Mononuclear cell (primary cell): ENCODE data around the gene PWWP2A. TPM values are rescaled to one million over a fixed set of nuclear protein-coding genes. Genes with fewer than 3 reads are reported as not detected.

ENCODE experiments used
- total RNA-seq: library from RNA; depleted of rRNA; stranded (reverse); fragments of >200 nt; gene quantifications from one replicate; pipeline ENCODE4 v1.2.3, GENCODE V29; 2012

Gene PWWP2A
- total RNA-seq, 1 donor, result 21.8 TPM

Other genes starting within 250 kb of the PWWP2A start
- gene ADRA1B, start 203.0 kb downstream of the PWWP2A start, total RNA-seq, result not detected
- gene TTC1, start 110.3 kb downstream of the PWWP2A start, total RNA-seq, result 20.1 TPM
- gene FABP6, start 110.1 kb upstream of the PWWP2A start, total RNA-seq, result not detected
- 0.94 TPM for gene CCNJL, start 193.1 kb upstream of the PWWP2A start, total RNA-seq